HEK293 (cell line): ENCODE data around the gene GABRB2.

Source experiments
- GLI2 ChIP-seq: fragments of 450-650 bp; formaldehyde crosslinking; IDR thresholded peaks from 2 replicates; pipeline ENCODE4; 2017; ENCODE audit warnings: missing biosample characterization, missing genetic modification characterization, low read depth, borderline replicate concordance
- RBAK ChIP-seq: fragments of 450-650 bp; formaldehyde crosslinking; IDR thresholded peaks from 2 replicates; pipeline ENCODE4 v1.5.1; 2016; ENCODE audit warnings: missing biosample characterization, missing genetic modification characterization
- ZNF341 ChIP-seq: fragments of 450-650 bp; formaldehyde crosslinking; IDR thresholded peaks from 2 replicates; pipeline ENCODE4; 2016; ENCODE audit warnings: low read depth, missing biosample characterization, missing genetic modification characterization
- ZNF830 ChIP-seq: fragments of 450-650 bp; IDR thresholded peaks from 2 replicates; pipeline ENCODE4 v1.5.0; 2018; ENCODE audit warnings: missing biosample characterization, missing genetic modification characterization, low read depth, mild to moderate bottlenecking, moderate library complexity
- TF ChIP-seq, protein P1 (sequence below): fragments of 450-650 bp; formaldehyde crosslinking; IDR thresholded peaks from 2 replicates; pipeline ENCODE4 v1.5.1; 2016; ENCODE audit warnings: missing biosample characterization, missing genetic modification characterization
- TF ChIP-seq, protein P2 (sequence below): fragments of 450-650 bp; formaldehyde crosslinking; IDR thresholded peaks from 2 replicates; pipeline ENCODE4 v1.5.1; 2016; ENCODE audit warnings: missing biosample characterization, missing genetic modification characterization, low read depth
- TF ChIP-seq, protein P3 (sequence below): sonication (generic); formaldehyde crosslinking; IDR thresholded peaks from 2 replicates; pipeline ENCODE4 v1.8.1; 2022; ENCODE audit warnings: mild to moderate bottlenecking, moderate library complexity, missing genetic modification reagents

DNA sequence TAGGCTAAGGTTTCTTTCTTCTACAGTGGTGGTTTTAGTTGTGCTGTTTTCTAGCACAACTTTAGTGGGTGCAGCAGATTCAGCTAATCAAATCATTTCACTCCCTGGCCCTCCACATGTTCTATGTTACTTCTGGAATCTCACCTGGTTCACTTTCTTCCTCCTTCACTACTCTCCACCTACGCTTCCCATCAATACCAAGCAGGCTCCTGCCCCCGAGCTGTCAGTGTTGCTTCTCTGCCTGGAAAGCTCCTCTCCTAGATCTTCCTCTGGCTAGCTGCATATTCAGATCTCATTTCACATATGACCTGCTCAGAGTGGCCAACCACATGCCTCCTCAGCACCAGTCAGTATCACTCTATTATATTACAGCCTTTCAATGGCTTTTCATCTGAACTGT, 19.6 kb upstream of the GABRB2 start:
- TF ChIP-seq ZNF341 (tag by site-specific recombination) (no peak), ZNF830 (tag by site-specific recombination) (no peak), RBAK (no peak), GLI2 (tag by site-specific recombination) (no peak)
- TF ChIP-seq, protein P1, sequence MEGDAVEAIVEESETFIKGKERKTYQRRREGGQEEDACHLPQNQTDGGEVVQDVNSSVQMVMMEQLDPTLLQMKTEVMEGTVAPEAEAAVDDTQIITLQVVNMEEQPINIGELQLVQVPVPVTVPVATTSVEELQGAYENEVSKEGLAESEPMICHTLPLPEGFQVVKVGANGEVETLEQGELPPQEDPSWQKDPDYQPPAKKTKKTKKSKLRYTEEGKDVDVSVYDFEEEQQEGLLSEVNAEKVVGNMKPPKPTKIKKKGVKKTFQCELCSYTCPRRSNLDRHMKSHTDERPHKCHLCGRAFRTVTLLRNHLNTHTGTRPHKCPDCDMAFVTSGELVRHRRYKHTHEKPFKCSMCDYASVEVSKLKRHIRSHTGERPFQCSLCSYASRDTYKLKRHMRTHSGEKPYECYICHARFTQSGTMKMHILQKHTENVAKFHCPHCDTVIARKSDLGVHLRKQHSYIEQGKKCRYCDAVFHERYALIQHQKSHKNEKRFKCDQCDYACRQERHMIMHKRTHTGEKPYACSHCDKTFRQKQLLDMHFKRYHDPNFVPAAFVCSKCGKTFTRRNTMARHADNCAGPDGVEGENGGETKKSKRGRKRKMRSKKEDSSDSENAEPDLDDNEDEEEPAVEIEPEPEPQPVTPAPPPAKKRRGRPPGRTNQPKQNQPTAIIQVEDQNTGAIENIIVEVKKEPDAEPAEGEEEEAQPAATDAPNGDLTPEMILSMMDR (tag by site-specific recombination): no peak
- TF ChIP-seq, protein P2, sequence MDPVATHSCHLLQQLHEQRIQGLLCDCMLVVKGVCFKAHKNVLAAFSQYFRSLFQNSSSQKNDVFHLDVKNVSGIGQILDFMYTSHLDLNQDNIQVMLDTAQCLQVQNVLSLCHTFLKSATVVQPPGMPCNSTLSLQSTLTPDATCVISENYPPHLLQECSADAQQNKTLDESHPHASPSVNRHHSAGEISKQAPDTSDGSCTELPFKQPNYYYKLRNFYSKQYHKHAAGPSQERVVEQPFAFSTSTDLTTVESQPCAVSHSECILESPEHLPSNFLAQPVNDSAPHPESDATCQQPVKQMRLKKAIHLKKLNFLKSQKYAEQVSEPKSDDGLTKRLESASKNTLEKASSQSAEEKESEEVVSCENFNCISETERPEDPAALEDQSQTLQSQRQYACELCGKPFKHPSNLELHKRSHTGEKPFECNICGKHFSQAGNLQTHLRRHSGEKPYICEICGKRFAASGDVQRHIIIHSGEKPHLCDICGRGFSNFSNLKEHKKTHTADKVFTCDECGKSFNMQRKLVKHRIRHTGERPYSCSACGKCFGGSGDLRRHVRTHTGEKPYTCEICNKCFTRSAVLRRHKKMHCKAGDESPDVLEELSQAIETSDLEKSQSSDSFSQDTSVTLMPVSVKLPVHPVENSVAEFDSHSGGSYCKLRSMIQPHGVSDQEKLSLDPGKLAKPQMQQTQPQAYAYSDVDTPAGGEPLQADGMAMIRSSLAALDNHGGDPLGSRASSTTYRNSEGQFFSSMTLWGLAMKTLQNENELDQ (tag by site-specific recombination): no peak
- TF ChIP-seq, protein P3, sequence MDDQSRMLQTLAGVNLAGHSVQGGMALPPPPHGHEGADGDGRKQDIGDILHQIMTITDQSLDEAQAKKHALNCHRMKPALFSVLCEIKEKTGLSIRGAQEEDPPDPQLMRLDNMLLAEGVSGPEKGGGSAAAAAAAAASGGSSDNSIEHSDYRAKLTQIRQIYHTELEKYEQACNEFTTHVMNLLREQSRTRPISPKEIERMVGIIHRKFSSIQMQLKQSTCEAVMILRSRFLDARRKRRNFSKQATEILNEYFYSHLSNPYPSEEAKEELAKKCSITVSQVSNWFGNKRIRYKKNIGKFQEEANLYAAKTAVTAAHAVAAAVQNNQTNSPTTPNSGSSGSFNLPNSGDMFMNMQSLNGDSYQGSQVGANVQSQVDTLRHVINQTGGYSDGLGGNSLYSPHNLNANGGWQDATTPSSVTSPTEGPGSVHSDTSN: no peak
